Keratinocyte (primary cell): ENCODE measurements around the gene AFAP1L2. TPM values are rescaled to one million over a fixed set of nuclear protein-coding genes. Genes with fewer than 3 reads are reported as not detected.

Experiments
- DNase-seq: peaks from one replicate; pipeline ENCODE4 v3.0.0-alpha.2; 2011; ENCODE audit warnings: low read depth, missing footprints, low spot score
- FAIRE-seq: peaks from 2 replicates; lab custom pipeline; 2011; peaks lifted over from hg19 to GRCh38; lab: Jason Lieb, UNC
- H2AFZ ChIP-seq: 2 replicates; pipeline ENCODE4 v1.6.0; 2012; ENCODE audit warnings: low read length, control low read depth, inconsistent platforms; ENCODE audit not compliant: control insufficient read depth
- H3K27ac ChIP-seq: 2 replicates; pipeline ENCODE4 v1.5.1; 2011; ENCODE audit warnings: low read length; ENCODE audit not compliant: control insufficient read depth, insufficient read depth
- H3K27me3 ChIP-seq: 3 replicates; pipeline ENCODE4 v1.6.0; 2011; ENCODE audit warnings: low read length; ENCODE audit not compliant: control insufficient read depth, insufficient read depth; ENCODE audit errors: extremely low read depth
- H3K36me3 ChIP-seq, 2 experiments: 2 replicates in 1 of 2; 3 replicates in 1 of 2; pipeline ENCODE4 v1.5.1; 2011; ENCODE audit warnings: low read length in 2 of 2, mild to moderate bottlenecking in 1 of 2; ENCODE audit not compliant: control insufficient read depth in 2 of 2, insufficient read depth in 2 of 2; ENCODE audit errors: extremely low read depth in 1 of 2
- H3K4me1 ChIP-seq: 3 replicates; pipeline ENCODE4 v1.5.1; 2011; ENCODE audit warnings: low read length; ENCODE audit not compliant: control insufficient read depth, insufficient read depth; ENCODE audit errors: extremely low read depth
- H3K4me2 ChIP-seq: 3 replicates; pipeline ENCODE4 v1.6.0; 2011; ENCODE audit warnings: low read depth, low read length; ENCODE audit not compliant: control insufficient read depth, insufficient read depth; ENCODE audit errors: extremely low read depth
- H3K4me3 ChIP-seq, 3 experiments: fragments of 200-600 bp in 1 of 3; sonication (generic) in 1 of 3; 2 replicates in 2 of 3; 3 replicates in 1 of 3; pipeline ENCODE4 v1.5.1; 2011 to 2016; ENCODE audit warnings: low read length in 3 of 3, mild to moderate bottlenecking in 3 of 3, control low read depth in 2 of 3, inconsistent platforms in 1 of 3, low read depth in 1 of 3, mixed read lengths in 1 of 3, mixed run types in 1 of 3, moderate library complexity in 1 of 3; ENCODE audit not compliant: control insufficient read depth in 2 of 3, insufficient read depth in 2 of 3; ENCODE audit errors: extremely low read depth in 1 of 3
- H3K79me2 ChIP-seq: 2 replicates; pipeline ENCODE4 v1.6.0; 2012; ENCODE audit warnings: low read length; ENCODE audit not compliant: control insufficient read depth, insufficient read depth
- H3K9ac ChIP-seq: 3 replicates; pipeline ENCODE4 v1.6.0; 2011; ENCODE audit warnings: low read length; ENCODE audit not compliant: control insufficient read depth, insufficient read depth; ENCODE audit errors: extremely low read depth
- H3K9me1 ChIP-seq: 3 replicates; pipeline ENCODE4 v1.6.0; 2011; ENCODE audit warnings: low read length; ENCODE audit not compliant: control insufficient read depth, insufficient read depth; ENCODE audit errors: extremely low read depth
- H3K9me3 ChIP-seq: 2 replicates; pipeline ENCODE4 v1.5.1; 2012; ENCODE audit warnings: low read depth, low read length; ENCODE audit not compliant: control insufficient read depth
- H4K20me1 ChIP-seq: 3 replicates; pipeline ENCODE4 v1.6.0; 2011; ENCODE audit warnings: low read length; ENCODE audit not compliant: control insufficient read depth, insufficient read depth; ENCODE audit errors: extremely low read depth
- EZH2 ChIP-seq: IDR thresholded peaks from one replicate; pipeline ENCODE4 v1.6.1; 2012; ENCODE audit warnings: inconsistent platforms, mild to moderate bottlenecking, low read length, moderate library complexity
- dilution Hi-C: fragments of 300-500 bp; cut with MboI; formaldehyde crosslinking; loops from one replicate; pipeline ENCODE4 v1.7.0; 2020; ENCODE audit warnings: low sequenced_read_pairs; ENCODE audit not compliant: extremely low pct_ligation_motif_present
- polyA plus RNA-seq, 5 experiments: library from polyadenylated mRNA; depleted of rRNA in 3 of 5; stranded (reverse) in 3 of 5; stranded (forward) in 1 of 5; unstranded in 1 of 5; fragments of >200 nt; gene quantifications; 1 replicate in 1 of 5; 2 replicates in 3 of 5; 3 replicates in 1 of 5; pipeline versions ENCODE4 v1.2.1 to v1.2.3, GENCODE V29; 2011 to 2012; ENCODE audit warnings: missing spikeins in 2 of 5, low read depth in 1 of 5, low replicate concordance in 1 of 5
- TF ChIP-seq, protein P1 (sequence below), 3 experiments: IDR thresholded peaks in 1 of 3; conservative IDR thresholded peaks in 1 of 3; optimal IDR thresholded peaks in 1 of 3; 2 replicates in 2 of 3; 3 replicates in 1 of 3; pipeline versions ENCODE3 to v1.5.1; 2011; ENCODE audit warnings: low read length in 3 of 3, mild to moderate bottlenecking in 3 of 3, moderate library complexity in 2 of 3, control low read depth in 1 of 3, inconsistent platforms in 1 of 3; ENCODE audit not compliant: insufficient read depth in 2 of 3; ENCODE audit errors: extremely low read depth in 1 of 3

Gene AFAP1L2
- polyA plus RNA-seq, 1 donor (not counting 4 experiments of a cell fraction or from before 2014, with no cell fraction given): 40.4 TPM

DNA sequence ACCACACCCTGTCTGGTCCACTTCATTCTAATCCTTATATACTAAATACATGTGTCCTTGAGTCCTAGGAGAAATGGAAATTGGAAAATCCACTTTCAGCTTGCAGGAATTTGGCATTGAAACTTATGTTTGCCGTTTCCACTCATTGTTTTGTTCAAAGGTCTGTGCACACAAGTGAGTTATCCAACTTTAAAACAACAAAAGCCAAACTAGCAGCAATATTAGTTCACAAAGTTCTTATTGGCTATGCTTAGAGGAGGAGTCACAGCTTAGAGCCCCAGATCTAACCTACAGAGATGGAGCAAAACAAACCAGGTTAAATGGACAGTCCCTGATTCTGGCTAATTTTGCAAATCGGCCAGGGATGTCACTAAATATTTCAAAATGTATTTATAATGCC lies 44.6 kb upstream of the AFAP1L2 start:
- Histone ChIP-seq H3K4me3 (no peak overlapping the region), H2AFZ (no peak overlapping the region), H3K36me3 (peaks cover 5 to 7% of the 10 kb centered on the region in 2 experiments), H3K9me3 (no peaks in the 10 kb centered on the region), H3K4me1 (no peaks in the 10 kb centered on the region), H4K20me1 (no peaks in the 10 kb centered on the region), H3K9ac (no peak overlapping the region), H3K9me1 (no peaks in the 10 kb centered on the region), H3K27me3 (no peaks in the 10 kb centered on the region), H3K27ac (no peak overlapping the region), H3K79me2 (no peaks in the 10 kb centered on the region), H3K4me2 (no peak overlapping the region)
- DNase-seq (no peak), FAIRE-seq (no peak)
- dilution Hi-C loops: no loop called here
- TF ChIP-seq, protein P1, sequence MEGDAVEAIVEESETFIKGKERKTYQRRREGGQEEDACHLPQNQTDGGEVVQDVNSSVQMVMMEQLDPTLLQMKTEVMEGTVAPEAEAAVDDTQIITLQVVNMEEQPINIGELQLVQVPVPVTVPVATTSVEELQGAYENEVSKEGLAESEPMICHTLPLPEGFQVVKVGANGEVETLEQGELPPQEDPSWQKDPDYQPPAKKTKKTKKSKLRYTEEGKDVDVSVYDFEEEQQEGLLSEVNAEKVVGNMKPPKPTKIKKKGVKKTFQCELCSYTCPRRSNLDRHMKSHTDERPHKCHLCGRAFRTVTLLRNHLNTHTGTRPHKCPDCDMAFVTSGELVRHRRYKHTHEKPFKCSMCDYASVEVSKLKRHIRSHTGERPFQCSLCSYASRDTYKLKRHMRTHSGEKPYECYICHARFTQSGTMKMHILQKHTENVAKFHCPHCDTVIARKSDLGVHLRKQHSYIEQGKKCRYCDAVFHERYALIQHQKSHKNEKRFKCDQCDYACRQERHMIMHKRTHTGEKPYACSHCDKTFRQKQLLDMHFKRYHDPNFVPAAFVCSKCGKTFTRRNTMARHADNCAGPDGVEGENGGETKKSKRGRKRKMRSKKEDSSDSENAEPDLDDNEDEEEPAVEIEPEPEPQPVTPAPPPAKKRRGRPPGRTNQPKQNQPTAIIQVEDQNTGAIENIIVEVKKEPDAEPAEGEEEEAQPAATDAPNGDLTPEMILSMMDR (optimal IDR thresholded peaks at IDR 0.05 in 1 of 3, IDR thresholded peaks at IDR 0.05 in 1 of 3, conservative IDR thresholded peaks at IDR 0.05 in 1 of 3; ENCODE audit: extremely low read depth in 1 of 3, insufficient read depth in 2 of 3, low read length in 3 of 3): no peak
- TF ChIP-seq EZH2: no peak

DNA sequence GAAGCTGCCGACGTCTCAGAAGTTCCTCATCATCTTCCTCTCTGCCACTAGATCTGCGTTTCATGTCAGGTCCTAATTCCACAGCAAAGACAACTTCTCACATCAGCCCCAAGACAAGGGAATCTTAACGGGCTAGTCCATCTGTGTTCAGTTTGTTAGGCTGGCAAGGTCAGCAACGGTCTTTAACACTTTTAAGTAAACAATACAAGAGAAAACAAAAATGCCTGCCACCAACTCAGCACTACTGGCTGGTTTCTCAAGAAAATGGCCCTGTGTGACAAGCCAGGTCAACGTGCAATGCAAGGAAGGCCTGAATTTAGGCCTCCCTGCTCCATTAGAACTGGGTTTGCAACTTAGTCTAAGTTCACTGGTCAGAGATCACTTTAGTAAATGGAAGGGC lies 41.0 kb upstream of the AFAP1L2 start:
- no peak for FAIRE-seq
- no peak for TF ChIP-seq EZH2
- TF ChIP-seq, protein P1 (optimal IDR thresholded peaks at IDR 0.05 in 1 of 3, IDR thresholded peaks at IDR 0.05 in 1 of 3, conservative IDR thresholded peaks at IDR 0.05 in 1 of 3; ENCODE audit: extremely low read depth in 1 of 3, insufficient read depth in 2 of 3, low read length in 3 of 3): no peak

More for the DNA sequence above, 41.0 kb upstream of the AFAP1L2 start:
- Histone ChIP-seq H3K79me2 (no peaks in the 10 kb centered on the region), H4K20me1 (no peaks in the 10 kb centered on the region), H3K4me2 (no peak overlapping the region), H3K9me3 (no peaks in the 10 kb centered on the region), H3K9me1 (no peaks in the 10 kb centered on the region), H2AFZ (no peak overlapping the region), H3K27me3 (no peaks in the 10 kb centered on the region), H3K9ac (no peak overlapping the region), H3K27ac (no peak overlapping the region), H3K4me3 (no peak overlapping the region), H3K36me3 (peaks cover 0 to 9% of the 10 kb centered on the region in 2 experiments), H3K4me1 (no peaks in the 10 kb centered on the region)
- no peak for DNase-seq
- dilution Hi-C loops: no loop called here
